ENCODE measurements around the gene SAMD1.

SAMD1 gene

GRCh38 chr19:14118165-14119051 is 27.9 kb upstream of the SAMD1 start:
- peak; percentile 92 to 96 for DNase-seq (ENCODE audit: low read depth in 1 of 2, low spot score in 1 of 2)
- Histone ChIP-seq H3K27ac (replicated peaks) (peak overlapping the region; percentile 79), H3K27me3 (ENCODE audit: insufficient read depth, poor library complexity, severe bottlenecking) (no peaks in the 10 kb centered on the region), H3K4me3 (replicated peaks; ENCODE audit: insufficient read depth, low read length) (peak overlapping the region; percentile 51)
- no peak for TF ChIP-seq GABPA (IDR thresholded peaks at IDR 0.05; ENCODE audit: low read depth)
- no peak for TF ChIP-seq SPI1 (IDR thresholded peaks at IDR 0.05; ENCODE audit: borderline replicate concordance, low read depth)
- peak; percentile 68 for TF ChIP-seq POLR2AphosphoS5 (IDR thresholded peaks at IDR 0.05; ENCODE audit: low read depth)
- no peak for TF ChIP-seq CTCF (IDR thresholded peaks at IDR 0.05; ENCODE audit: insufficient read depth, low read length)
- peak; percentile 22 for TF ChIP-seq REST (IDR thresholded peaks at IDR 0.05; ENCODE audit: insufficient replicate concordance, low read depth)

GRCh38 chr19:14117668-14118164 is 27.2 kb upstream of the SAMD1 start, which contains the start of gene PRKACA:
TSS of gene PRKACA (minus strand) at chr19:14117762. CDS start at chr19:14117547, 215 bp downstream.
- DNase-seq (ENCODE audit: low read depth in 1 of 2, low spot score in 1 of 2), result peak; percentile 97 to 98
- no peak for TF ChIP-seq REST (IDR thresholded peaks at IDR 0.05; ENCODE audit: insufficient replicate concordance, low read depth)
- TF ChIP-seq POLR2AphosphoS5 (IDR thresholded peaks at IDR 0.05; ENCODE audit: low read depth), result no peak
- no peak for TF ChIP-seq GABPA (IDR thresholded peaks at IDR 0.05; ENCODE audit: low read depth)
- no peak for TF ChIP-seq CTCF (IDR thresholded peaks at IDR 0.05; ENCODE audit: insufficient read depth, low read length)
- TF ChIP-seq SPI1 (IDR thresholded peaks at IDR 0.05; ENCODE audit: borderline replicate concordance, low read depth), result no peak
- Histone ChIP-seq H3K4me3 (replicated peaks; ENCODE audit: insufficient read depth, low read length) (peak within 1 kb of the TSS; percentile 83), H3K27me3 (ENCODE audit: insufficient read depth, poor library complexity, severe bottlenecking) (no peaks in the 10 kb centered on the region), H3K27ac (replicated peaks) (peak within 1 kb of the TSS; percentile 79)

- Histone ChIP-seq H3K27ac (replicated peaks) (no peak overlapping the region), H3K27me3 (ENCODE audit: insufficient read depth, poor library complexity, severe bottlenecking) (no peaks in the 10 kb centered on the region), H3K4me3 (replicated peaks; ENCODE audit: insufficient read depth, low read length) (peak overlapping the region; percentile 83)
- DNase-seq (ENCODE audit: low read depth in 1 of 2, low spot score in 1 of 2), result no peak
- TF ChIP-seq GABPA (IDR thresholded peaks at IDR 0.05; ENCODE audit: low read depth), result no peak
- TF ChIP-seq SPI1 (IDR thresholded peaks at IDR 0.05; ENCODE audit: borderline replicate concordance, low read depth), result no peak
- no peak for TF ChIP-seq POLR2AphosphoS5 (IDR thresholded peaks at IDR 0.05; ENCODE audit: low read depth)
- TF ChIP-seq CTCF (IDR thresholded peaks at IDR 0.05; ENCODE audit: insufficient read depth, low read length), result no peak
- TF ChIP-seq REST (IDR thresholded peaks at IDR 0.05; ENCODE audit: insufficient replicate concordance, low read depth), result no peak
Observed at GRCh38 chr19:14116918-14117578, 26.5 kb upstream of the SAMD1 start.

Data from HL-60 (cell line).